Uterus (tissue), 4 donors: Measurements from ENCODE around the gene IL36G. TPM values are rescaled to one million over a fixed set of nuclear protein-coding genes. Genes with fewer than 3 reads are reported as not detected.
"Not testable (repeated sequence)": the region's sequence is repeated elsewhere in the genome, so short reads cannot be mapped to it uniquely, and the experiment has no call there.

Experiments
- DNase-seq, 2 donors: peaks; one replicate each; pipeline ENCODE4 v3.0.0-alpha.2; 2019 to 2020
- H3K27ac ChIP-seq, 2 donors: fragments of 200-600 bp; sonication (generic); 1 replicate in 1 of 2; 2 replicates in 1 of 2; pipeline ENCODE4 v1.5.1; 2016 to 2018
- H3K27me3 ChIP-seq, 2 donors: fragments of 200-600 bp; sonication (generic); one replicate each; pipeline ENCODE4 v1.5.1; 2018 to 2019; ENCODE audit warnings: control low read depth in 1 of 2
- H3K36me3 ChIP-seq, 2 donors: fragments of 200-600 bp; sonication (generic); one replicate each; pipeline ENCODE4 v1.5.1; 2019; ENCODE audit warnings: control low read depth in 1 of 2
- H3K4me1 ChIP-seq, 2 donors: fragments of 200-600 bp; sonication (generic); one replicate each; pipeline ENCODE4 v1.5.1; 2018 to 2019; ENCODE audit warnings: control low read depth in 1 of 2
- H3K4me3 ChIP-seq, 2 donors: fragments of 200-600 bp; sonication (generic); 1 replicate in 1 of 2; 2 replicates in 1 of 2; pipeline ENCODE4 v1.5.1; 2018 to 2019; ENCODE audit warnings: mild to moderate bottlenecking in 1 of 2
- H3K9me3 ChIP-seq, 2 donors: fragments of 200-600 bp; sonication (generic); one replicate each; pipeline ENCODE4 v1.5.1; 2019; ENCODE audit warnings: control low read depth in 1 of 2
- CTCF ChIP-seq, 4 experiments: fragments of 200-600 bp in 2 of 4; fragments of 450-650 bp in 2 of 4; sonication (generic) in 2 of 4; IDR thresholded peaks; one replicate each; pipeline ENCODE4 v1.5.1; 2016 to 2019; ENCODE audit warnings: antibody characterized with exemption in 4 of 4, mild to moderate bottlenecking in 2 of 4, moderate library complexity in 1 of 4
- POLR2A ChIP-seq, 2 donors: fragments of 450-650 bp; IDR thresholded peaks; one replicate each; pipeline ENCODE4 v1.6.1; 2016; ENCODE audit warnings: antibody characterized with exemption in 2 of 2, mild to moderate bottlenecking in 1 of 2, moderate library complexity in 1 of 2
- intact Hi-C: fragments of 100-400 bp; cut with DNase I; formaldehyde crosslinking; loops from one replicate; pipeline ENCODE4 v1.15.1; 2023; ENCODE audit warnings: low total_unique reads
- total RNA-seq, 4 donors: library from RNA; depleted of rRNA in 3 of 4; stranded (reverse); fragments of >200 nt in 3 of 4; gene quantifications; one replicate each; pipeline versions ENCODE4 v1.1.0 to v1.2.4, GENCODE V29; 2014 to 2023
- donor health status: DM: yes; HTN: yes; CAD: no.

Gene IL36G
- not detected for total RNA-seq

DNA sequence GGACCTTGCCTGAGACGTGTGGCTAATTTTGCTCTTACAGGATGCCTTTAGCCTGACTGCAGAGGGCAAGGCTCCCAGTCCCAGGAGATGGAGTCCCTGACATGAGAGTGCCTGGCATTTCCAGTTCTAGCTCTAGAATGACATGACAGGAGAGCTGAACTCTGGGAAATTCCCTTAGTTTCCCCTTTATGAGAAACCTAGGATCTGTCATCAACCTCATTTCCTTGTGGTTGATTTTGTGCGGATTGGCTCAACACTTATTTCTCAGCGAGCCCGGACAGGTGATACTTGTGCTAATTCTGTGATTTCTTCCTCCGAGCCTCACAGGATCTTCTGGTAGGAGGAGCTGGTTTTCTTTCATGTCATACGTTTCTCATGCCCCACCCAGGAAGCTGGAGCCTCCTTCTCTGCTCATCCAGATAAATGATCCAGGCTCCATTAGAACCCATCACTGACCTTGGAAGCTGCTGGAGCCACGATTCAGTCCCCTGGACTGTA is at the start of gene IL36G:
Gene IL36G (plus strand): TSS at position 448 of the 498 bp plus-strand sequence. CDS start 633 bp downstream, outside the sequence.
- Histone ChIP-seq H3K27ac (no peak within 1 kb of the TSS), H3K27me3 (no peaks in the 10 kb centered on the region), H3K36me3 (no peaks in the 10 kb centered on the region), H3K4me1 (no peaks in the 10 kb centered on the region), H3K4me3 (no peak within 1 kb of the TSS), H3K9me3 (no peaks in the 10 kb centered on the region)
- TF ChIP-seq POLR2A (IDR thresholded peaks at IDR 0.05) (no peak), CTCF (IDR thresholded peaks at IDR 0.05) (no peak)
- no peak for DNase-seq
- intact Hi-C loops = no loop called here

DNA sequence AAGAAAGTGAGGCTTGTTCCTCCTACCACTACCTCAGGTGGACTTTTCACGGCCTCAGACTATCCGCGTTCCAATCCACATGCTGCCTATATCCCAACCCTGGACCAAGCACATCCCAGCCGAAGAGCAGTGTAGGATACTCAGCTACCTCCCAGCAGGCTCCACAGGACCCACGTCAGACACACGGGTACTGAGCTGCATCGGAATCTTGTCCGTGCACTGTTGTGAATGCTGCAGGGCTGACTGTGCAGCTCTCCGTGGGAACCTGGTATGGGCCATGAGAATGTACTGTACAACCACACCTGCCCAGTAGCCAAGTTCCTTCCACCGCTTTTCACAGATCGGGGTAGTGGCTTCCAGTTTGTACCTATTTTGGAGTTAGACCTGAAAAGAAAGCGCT is 44.5 kb upstream of the IL36G start:
- H3K4me3 ChIP-seq = no peak overlapping the region
- no peaks in the 10 kb centered on the region for H3K27me3 ChIP-seq
- intact Hi-C loops = no loop called here
- DNase-seq = no peak
- no peaks in the 10 kb centered on the region for H3K9me3 ChIP-seq
- TF ChIP-seq CTCF (IDR thresholded peaks at IDR 0.05) = no peak
- TF ChIP-seq POLR2A (IDR thresholded peaks at IDR 0.05) = no peak
- H3K36me3 ChIP-seq = no peaks in the 10 kb centered on the region
- no peak overlapping the region for H3K27ac ChIP-seq
- H3K4me1 ChIP-seq = no peaks in the 10 kb centered on the region

GRCh38 chr2:112934117-112934516 is 43.7 kb upstream of the IL36G start:
- intact Hi-C loops = not testable (repeated sequence)

GRCh38 chr2:112936927-112937232 is 40.9 kb upstream of the IL36G start:
- H3K36me3 ChIP-seq = no peaks in the 10 kb centered on the region
- intact Hi-C loops = no loop called here
- DNase-seq = no peak
- no peak overlapping the region for H3K27ac ChIP-seq
- H3K4me3 ChIP-seq = no peak overlapping the region
- H3K27me3 ChIP-seq = no peaks in the 10 kb centered on the region
- no peaks in the 10 kb centered on the region for H3K4me1 ChIP-seq
- no peak for TF ChIP-seq POLR2A (IDR thresholded peaks at IDR 0.05)
- TF ChIP-seq CTCF (IDR thresholded peaks at IDR 0.05) = no peak
- no peaks in the 10 kb centered on the region for H3K9me3 ChIP-seq

More at GRCh38 chr2:112934117-112934516, 43.7 kb upstream of the IL36G start:
- H3K4me1 ChIP-seq, H3K36me3 ChIP-seq, H3K27me3 ChIP-seq, DNase-seq, H3K27ac ChIP-seq, H3K9me3 ChIP-seq, H3K4me3 ChIP-seq: not testable (repeated sequence)

GRCh38 chr2:112938904-112939303 is 38.9 kb upstream of the IL36G start:
- intact Hi-C loops = no loop called here
- Histone ChIP-seq H3K4me3 (no peak overlapping the region), H3K9me3 (no peaks in the 10 kb centered on the region), H3K4me1 (no peaks in the 10 kb centered on the region), H3K27ac (no peak overlapping the region), H3K27me3 (no peaks in the 10 kb centered on the region), H3K36me3 (no peaks in the 10 kb centered on the region)
- no peak for DNase-seq
- TF ChIP-seq POLR2A (IDR thresholded peaks at IDR 0.05) (no peak), CTCF (IDR thresholded peaks at IDR 0.05) (no peak)

GRCh38 chr2:112939425-112939824 is 38.4 kb upstream of the IL36G start:
- H3K9me3 ChIP-seq = no peaks in the 10 kb centered on the region
- H3K27me3 ChIP-seq = no peaks in the 10 kb centered on the region
- DNase-seq = no peak
- intact Hi-C loops = no loop called here
- TF ChIP-seq POLR2A (IDR thresholded peaks at IDR 0.05) (no peak), CTCF (IDR thresholded peaks at IDR 0.05) (no peak)
- no peak overlapping the region for H3K4me3 ChIP-seq
- H3K36me3 ChIP-seq = no peaks in the 10 kb centered on the region
- H3K27ac ChIP-seq = no peak overlapping the region
- no peaks in the 10 kb centered on the region for H3K4me1 ChIP-seq
